HG03066 (cell line): ENCODE measurements around the gene HERPUD1.
"Not testable (repeated sequence)": the region's sequence is repeated elsewhere in the genome, so short reads cannot be mapped to it uniquely, and the experiment has no call there.

Experiments
- ATAC-seq: cut with Tn5 transposase; IDR thresholded peaks from one replicate; pipeline ENCODE4 v1.9.1; 2021; ENCODE audit warnings: low read depth; ENCODE audit not compliant: unreplicated experiment

Gene HERPUD1

DNA sequence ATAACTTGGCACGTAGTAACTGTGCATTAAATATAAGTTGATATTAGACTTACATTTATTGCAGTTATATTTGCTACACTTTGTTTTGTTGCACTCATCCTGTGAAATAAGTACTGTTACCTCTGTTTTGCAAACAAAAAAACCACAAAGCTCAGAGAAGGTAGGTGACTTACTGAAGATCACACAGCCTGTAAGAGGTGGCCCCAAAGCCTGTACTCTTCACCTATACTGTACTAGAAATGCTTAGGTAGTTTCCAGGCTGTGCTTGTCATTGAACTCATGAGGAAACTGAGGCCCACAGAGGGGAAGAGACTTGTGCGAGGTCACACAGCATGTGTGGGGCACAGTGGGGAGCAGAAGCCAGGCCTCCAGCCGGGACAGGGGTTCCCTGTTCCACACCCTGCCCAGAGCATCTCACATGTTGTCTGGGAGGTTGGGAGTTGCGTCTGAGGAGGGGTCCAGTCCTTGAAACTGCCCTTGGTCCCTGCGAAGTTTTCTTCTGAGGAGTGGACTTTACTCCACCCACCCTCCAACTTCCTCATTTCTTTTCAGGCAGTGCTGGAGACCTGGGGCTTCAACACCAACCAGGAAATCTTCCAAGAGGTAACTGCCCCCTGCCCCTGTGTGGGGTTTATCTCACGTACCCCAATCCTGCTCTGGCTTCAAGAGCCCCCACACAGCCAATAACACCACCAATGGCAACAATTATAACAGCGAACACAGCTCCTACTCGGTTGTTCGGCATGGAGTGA is 42.8 kb downstream of the HERPUD1 start:
- ATAC-seq = no peak

DNA sequence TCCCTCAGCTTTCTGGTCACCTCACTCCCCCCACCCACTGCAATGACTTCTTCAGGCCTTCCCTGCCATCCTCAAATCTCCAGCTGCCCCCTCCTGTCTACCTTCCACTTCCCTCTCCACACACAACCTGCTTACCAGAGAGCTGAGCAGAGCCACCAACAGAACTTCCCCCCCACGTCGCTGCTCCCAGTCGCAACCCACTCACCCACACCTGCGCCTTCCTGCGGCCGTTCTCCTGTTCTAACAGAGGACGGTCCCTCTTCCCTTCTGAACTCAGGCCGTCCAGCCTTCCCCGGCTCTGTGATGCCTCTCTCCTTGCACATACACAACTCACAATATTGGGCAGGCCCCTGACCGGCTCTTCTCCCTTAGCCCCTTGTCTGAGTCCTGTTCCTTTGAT is 43.8 kb downstream of the HERPUD1 start:
- no peak for ATAC-seq

DNA sequence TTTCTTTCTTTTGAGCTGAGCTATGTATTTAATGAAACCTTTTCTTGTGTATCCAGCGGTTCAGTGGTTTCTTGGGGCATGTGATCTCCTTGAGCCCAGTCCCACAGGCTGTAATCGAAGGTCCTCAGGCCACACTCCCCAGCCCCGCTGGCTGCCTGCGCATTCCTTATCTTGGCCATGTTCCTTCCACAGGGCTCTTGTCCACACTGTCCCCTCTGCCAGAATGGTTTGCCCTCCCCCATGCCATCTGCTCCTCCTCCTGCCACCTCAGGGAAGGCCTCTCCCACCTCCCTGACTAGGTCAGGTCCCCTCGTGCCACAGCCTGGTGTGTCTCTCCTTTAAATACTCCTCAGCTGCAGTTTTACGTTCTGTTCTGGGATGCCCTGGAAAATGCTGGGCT is 45.3 kb downstream of the HERPUD1 start:
- ATAC-seq = no peak

DNA sequence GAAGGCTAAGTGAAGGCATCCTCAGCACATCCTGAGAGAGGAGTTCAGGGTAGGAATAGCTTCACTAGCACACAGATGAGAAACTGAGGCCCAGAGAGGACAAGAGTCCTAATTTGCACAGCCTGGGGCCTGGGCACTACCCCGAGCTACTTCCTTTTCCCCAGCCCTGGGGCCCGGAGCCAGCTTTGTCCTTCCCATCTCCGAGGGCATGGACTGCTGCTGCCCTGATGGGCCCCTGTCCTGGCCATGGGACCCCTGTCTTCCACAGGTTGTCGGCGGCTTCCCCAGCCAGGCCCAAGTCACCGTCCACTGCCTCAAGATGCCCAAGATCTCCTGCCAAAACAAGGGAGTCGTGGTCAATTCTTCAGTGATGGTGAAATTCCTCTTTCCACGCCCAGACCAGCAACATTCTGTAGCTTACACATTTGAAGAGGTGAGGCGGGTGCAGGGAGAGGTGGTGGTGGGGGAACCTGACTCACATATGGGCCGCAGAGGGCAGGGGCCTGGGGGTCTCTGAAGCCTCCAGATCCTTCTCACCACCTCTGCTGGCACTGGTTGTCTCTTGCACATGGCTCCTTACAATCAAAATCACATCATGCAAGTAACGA is 46.0 kb downstream of the HERPUD1 start:
- no peak for ATAC-seq

DNA sequence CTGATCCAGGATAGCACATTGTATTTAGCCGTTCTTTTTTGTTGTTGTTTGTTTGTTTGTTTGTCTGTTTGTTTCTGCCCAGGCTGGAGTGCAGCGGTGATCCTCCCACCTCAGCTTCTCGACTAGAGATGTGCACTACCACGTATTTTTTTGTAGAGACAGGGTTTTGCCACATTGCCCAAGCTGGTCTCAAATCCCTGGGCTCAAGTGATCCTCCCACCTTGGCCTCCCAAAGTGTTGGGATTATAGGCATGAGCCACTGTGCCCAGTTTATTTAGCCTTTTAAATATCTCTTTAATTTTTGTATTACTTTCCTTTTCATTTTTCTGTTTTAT is 48.2 kb downstream of the HERPUD1 start:
- ATAC-seq = no peak

DNA sequence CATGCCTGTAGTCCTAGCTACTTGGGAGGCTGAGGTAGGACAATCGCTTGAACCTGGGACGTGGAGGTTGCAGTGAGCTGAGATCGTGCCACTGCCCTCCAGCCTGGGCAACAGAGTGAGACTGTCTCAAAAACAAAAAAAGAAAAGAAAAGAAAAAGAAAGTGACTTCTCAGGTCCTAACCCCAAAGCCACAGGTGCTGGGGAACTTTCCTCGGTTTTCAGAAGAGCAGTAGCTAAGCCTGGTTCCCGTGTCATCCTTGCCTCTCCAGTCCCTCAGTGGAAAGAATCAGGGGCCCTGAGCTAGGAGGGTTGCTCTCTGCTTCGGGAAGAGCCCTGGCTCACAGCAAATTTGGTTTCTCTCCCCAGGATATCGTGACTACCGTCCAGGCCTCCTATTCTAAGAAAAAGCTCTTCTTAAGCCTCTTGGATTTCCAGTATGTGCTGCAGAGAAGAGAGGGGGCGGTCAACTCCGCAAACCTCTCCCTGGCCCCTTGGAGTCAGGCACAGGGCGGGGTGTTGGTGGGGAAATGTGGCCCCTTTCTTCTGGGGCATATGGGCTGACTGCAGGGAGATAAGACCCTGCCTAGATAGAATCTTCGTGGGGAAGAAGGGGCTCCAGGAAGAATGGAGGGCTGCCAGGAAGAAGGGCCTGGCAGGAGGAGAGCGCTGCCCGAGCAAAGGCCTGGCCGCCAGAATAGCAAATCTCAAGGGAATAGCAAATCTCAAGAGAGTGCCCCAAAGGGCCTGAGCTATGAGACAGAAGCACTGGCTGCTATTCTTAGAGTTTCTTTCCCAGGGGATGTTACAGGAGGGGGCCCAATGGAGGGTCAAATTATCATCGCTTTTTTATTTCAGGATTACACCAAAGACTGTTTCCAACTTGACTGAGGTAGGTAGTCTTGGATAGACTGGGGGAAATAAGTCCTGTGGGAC is 49.1 kb downstream of the HERPUD1 start:
- no peak for ATAC-seq

DNA sequence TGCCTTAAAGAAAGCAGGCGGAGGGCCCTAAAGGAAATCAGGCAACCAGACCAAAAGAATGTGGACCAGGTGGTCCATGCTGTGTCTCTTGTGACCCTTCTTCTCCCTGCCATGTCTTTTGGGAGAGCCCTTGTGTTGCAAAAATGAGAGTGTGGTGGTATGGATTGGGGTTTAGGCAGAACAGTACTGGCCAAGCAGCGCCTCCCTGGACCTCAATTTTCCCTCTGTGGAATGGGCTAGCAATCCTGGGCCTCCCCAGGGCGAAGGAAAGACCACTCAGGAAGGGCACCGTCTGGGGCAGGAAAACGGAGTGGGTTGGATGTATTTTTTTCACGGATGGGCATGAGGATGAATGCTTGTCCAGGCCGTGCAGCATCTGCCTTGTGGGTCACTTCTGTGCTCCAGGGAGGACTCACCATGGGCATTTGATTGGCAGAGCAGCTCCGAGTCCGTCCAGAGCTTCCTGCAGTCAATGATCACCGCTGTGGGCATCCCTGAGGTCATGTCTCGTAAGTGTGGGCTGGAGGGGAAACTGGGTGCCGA is 49.9 kb downstream of the HERPUD1 start:
- no peak for ATAC-seq

DNA sequence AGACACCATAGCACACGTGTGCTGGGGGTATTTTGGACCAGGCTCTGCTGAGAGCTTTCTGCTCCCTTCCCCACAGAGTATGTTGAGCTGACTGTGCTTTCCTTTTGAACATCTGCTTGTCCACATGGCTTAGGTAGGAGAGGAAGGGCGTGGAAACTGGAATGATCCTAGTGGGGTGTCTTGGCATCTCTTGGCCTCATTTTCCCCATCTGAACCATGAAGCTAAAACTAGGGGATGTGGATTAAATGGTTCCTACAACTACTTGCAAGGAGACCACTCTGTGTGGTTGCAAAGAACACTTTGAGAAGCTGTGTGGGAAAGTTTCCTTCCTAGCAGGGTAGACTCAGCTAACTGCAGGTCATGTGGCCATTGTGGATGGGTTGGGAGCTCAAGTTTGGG is 50.8 kb downstream of the HERPUD1 start:
- ATAC-seq = no peak

DNA sequence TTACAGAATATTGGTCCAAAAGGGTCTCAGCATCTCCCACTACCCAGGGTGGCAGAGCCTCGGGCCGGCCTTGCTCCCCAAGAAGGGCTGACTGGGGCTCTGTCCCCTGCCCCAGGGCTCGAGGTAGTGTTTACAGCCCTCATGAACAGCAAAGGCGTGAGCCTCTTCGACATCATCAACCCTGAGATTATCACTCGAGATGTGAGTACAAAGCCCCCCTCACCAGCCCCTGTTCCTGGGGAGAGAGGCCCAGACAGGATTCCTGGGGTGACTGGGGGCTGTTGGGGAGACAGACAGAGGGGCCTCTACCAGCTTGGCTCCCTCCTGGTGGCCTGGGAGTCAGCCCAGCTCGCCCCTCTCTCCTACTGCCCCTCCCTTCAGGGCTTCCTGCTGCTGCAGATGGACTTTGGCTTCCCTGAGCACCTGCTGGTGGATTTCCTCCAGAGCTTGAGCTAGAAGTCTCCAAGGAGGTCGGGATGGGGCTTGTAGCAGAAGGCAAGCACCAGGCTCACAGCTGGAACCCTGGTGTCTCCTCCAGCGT is 51.3 kb downstream of the HERPUD1 start:
- ATAC-seq = no peak

DNA sequence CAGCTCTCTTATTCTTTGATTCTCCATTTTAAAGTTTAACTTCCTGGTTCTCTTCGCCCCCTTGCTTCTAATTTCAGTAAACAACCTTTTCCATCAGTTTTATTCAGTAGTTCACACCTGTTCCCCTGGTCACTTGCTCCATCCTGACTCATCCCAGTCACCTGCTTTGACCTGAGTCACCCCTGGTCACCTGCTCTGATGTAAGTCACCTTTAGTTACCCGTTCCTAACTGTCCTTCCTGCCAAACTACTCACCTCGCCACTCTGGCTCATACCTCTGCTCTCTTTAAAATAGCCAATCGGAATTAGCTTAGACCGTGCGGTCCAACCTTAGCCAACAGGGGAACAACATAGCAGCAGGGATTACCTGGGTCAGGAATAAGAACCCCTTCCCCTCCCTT is 52.7 kb downstream of the HERPUD1 start:
- ATAC-seq = no peak

DNA sequence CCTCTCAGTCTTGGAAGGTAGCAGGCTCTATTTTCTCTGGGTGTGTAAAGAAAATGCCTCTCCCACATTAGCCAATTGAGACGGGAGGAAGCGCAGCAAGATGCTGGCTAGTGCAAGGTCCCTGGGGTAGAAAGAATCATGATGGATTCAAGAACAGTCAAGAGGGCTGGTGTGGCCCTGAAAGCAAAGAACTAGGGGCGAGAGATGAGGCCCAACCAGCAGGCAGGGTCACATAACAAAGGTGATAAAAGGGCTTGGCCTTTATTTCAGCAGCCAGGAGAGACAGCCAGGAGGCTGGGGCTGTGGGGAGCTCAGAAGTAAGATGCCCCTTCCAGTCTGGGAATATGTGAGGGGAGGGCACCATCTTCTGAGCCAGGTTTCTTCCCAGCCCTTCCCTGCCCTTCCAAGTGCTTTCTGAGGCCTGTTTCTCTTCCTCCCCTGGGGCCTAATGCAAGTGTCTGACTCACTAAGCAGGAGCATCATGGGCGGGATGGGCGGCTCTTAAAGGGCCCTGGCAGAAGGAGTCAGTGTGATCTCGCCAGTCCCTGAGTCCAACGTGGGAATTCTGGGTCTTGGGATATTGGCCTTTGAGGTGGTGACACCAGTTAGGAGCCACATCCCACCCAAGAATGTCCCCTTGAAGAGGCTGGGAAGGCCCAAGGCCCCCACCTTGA is 53.5 kb downstream of the HERPUD1 start:
- no peak for ATAC-seq

DNA sequence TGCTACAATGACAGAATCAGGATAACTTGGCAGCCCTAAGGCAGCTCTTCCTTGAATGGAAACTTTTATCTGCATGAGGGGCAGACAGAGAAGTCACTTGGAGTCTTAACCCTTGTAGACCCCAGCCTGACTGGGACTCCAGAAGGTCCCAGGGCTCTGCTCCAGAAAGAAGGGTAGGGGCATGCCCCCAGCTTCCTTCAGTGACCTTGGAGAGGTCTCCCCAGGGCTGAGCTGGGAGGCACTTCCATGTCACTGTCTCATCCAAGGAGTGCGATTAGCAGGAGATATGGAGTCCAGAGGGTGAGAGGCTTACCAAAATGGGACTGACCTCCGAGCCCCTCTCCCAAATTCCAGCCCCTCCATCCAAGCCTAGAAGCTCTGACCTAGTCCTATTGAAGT is 54.0 kb downstream of the HERPUD1 start:
- no peak for ATAC-seq

DNA sequence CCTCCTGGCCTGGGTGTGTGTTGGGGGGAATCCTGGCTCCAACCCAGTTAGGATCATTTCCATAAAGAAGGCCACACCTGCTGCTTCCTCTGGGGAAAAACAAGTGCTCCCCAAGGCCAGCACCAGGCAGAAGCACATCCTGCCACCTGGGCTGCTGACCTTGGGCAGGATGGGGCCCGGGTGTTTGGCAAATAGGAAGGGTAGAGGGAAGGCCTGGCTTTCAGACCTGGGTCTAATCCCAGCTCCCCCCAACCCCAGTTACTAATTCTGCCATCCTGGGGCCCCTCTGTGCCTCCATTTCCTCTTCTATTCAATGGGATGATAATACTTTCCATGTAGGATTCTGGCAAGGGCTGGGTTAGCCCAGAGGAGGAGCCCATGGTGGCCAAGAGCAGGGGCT is 54.4 kb downstream of the HERPUD1 start:
- ATAC-seq = no peak

DNA sequence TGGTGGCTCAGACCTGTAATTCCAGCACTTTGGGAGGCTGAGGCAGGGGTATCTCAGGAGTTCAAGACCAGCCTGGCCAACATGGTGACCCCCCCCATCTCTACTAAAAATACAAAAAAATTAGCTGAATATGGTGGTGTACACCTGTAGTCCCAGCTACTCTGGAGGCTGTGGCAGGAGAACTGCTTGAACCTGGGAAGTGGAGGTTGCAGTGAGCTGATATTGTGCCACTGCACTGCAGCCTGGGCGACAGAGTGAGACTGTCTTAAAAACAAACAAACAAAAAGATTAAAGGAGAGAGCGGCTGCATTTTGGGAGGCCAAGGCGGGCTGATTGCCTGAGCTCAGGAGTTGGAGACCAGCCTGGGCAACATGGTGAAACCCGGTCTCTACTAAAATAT is 55.0 kb downstream of the HERPUD1 start:
- not testable (repeated sequence) for ATAC-seq

DNA sequence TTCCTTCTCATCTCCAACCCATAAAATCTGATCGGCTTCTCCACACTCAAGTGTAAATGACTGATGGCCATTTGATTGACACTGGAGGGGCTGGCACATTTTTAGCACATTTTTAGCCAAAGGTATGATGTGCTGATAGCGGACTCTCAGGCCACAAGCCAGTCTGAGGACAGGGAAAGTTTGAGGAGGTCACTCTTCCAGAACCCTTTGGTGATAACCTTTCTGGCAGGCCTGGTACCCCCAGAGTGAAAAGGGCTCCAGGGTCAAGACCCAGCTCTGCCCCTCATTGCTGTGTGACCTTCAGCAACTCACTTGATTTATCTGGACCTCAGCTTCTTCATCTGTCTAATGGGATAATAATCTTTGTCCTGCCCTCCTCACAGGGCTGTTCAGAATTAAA is 55.8 kb downstream of the HERPUD1 start:
- ATAC-seq = no peak

DNA sequence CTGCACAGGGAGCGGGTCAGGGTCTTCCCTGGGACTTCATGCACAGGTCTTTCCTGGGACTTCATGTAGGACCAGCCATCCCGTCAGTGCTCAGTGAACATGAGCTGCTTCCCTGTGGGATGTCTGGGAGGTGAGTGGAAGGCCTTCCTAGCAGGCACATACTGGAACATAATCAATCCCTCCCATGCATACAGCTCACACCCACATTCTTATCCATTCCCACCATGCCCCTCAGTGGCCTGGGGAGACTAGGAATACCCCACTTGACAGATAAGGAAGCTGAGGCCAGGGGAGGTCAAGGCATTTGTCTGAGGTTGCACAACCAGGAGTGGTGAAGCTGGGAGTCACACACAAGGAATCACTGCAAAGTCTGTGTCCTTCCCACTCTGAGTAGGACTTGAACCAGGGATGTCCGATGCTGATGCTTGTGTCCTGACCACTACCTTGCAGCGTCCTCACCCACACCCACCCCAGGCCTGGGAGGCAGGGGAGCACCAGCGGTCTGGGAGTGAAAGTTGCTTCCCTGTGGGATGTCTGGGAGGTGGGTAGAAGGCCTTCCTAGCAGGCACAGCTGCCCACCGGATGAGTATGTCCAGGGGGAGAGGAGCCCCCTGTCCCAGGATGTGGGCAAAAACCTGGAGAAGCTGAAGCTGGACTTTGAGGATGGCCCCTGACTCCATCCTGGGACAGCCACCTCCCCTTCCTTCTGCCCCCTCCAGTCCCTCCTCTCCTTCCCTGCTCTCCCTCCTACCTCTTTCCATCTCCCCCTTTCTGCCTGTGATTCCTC is 56.4 kb downstream of the HERPUD1 start:
- ATAC-seq = no peak

DNA sequence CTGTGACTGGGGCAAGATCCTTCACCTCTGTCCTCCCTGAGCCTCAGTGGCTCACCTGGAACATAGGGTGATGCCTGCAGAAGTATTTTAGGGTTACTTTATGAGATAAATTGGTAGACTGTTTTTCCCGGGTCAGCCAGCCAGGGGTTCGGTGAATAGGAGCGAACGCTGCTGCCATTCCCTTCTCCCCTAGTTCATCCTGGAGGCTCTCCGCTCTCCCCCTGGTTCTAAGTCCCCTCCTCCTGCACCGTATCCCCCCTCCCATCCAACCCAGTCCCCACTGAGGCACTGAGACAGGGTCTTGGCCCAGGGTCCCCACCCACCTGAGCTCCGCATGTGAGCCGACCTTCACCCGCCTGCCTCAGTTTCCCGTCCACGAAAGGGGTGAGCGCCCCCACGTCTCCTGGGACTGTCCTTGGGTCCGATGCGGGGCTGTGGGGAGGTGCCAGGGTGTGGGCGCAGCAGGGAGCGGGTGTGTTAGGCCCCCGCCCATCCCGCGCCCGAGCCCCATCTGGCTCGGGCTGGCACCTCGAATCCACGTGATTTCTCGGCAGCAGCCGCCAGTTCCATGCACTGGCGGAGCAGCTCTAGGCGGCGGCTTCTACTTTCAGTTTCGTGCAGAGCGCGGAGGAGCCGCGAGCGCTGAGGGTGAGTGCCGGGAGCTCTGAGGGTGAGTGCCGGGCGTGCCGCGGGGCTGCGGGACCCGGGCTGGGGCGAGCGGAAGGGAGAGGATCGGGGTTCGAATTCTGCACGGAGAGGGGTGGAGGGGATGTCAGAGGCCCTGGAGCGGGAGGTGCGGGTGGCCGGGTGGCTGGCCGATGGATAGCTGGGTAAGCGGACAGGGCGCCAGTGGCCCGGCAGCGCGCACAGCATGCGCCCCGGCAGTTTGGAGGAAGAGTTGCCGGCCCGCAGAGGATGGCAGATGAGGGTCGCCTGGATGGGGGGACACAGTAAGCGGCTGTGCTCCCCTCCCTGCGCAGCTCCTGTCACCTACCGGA is 57.3 kb downstream of the HERPUD1 start, which contains the start of gene NLRC5:
TSS of gene NLRC5 (plus strand) at position 610 of the 998 bp plus-strand sequence. CDS start 31,156 bp downstream, outside the sequence.
- peak; percentile 72 for ATAC-seq

DNA sequence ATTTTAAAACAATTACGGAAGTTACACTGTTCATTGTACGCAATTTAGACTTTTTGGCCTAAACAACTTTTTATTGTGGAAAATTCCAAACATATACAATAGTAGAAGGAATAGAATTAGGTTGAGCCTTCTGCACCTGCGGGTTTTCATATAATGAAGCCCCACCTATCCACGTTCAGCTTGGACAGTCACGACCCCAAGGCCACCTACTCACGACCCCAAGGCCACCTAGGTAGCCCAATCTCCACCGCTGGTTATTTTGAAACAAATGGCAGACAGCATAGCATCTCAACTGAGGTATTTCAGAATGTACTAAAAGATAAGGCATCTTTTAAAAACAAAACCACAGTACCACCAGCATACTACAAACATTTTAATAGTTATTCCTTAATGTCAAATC is 58.0 kb downstream of the HERPUD1 start:
- no peak for ATAC-seq
